Measurements from ENCODE around the gene HCRTR1.

Gene HCRTR1

DNA sequence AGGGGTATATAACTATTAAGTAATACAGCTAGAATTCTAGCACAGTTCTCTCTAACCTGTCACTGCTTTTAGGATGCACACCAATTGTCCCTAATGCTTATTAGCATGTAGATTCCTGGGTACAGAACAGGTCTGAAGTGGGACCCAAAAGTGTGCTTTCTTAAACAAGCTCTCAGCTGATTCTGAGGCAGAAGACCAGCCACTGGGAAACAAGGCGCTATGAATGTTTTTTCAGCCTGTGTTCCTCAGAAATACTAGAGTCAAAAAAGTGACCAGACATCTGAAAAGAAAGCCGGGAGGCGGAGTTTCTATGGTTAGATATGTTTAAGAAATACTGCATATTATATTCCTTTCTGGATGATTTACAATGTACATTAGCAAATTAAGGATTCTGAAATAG lies 25.4 kb downstream of the HCRTR1 start:
- WGBS, 2 donors (ENCODE audit: extremely low coverage in 2 of 2, insufficient read length in 2 of 2, insufficient replicate concordance in 1 of 2): no CpG with 5 or more reads among the region's 3 CpGs
- Histone ChIP-seq H2BK5ac (ENCODE audit: low read length) (no peak overlapping the region), H3K4me3 (ENCODE audit: low read length in 2 of 2) (no peak overlapping the region)

DNA sequence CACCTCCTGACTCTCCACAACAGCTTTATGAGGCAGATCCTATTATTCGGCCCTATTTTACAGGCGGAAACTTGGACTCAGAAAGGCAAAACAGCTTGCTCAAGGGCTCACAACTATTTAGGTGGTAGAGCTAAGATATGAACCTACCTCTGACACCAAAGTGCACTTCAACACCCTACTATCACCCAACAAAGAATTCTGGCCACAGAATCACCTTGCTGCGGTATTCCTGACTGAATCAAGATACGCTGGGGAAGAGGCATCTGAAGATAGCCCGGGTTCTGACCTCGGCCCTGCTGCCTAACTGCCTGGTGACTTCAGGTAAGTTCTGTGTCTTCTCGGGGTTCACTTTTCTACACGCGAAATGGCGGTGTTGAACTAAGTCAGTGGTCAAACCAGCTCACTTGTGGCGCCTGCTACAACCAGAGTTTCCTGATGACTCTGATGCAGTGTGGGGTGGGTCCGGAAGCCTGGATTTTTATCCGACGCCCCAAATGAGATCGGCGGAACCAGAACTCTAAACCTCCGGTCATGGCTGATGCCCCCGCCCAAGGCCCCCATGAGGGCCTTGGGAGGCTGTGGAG lies 26.6 kb downstream of the HCRTR1 start:
- Histone ChIP-seq H2AFZ (ENCODE audit: low read length) (peak overlapping the region; percentile 88), H3K36me3 (replicated peaks in 1 of 2; ENCODE audit: control insufficient read depth in 2 of 2, insufficient read depth in 2 of 2, low read length in 2 of 2) (no peaks in the 10 kb centered on the region), H4K8ac (ENCODE audit: low read depth, low read length) (peak overlapping the region; percentile 66), H3K9ac (ENCODE audit: low read depth, low read length, poor library complexity) (peak overlapping the region; percentile 87), H4K91ac (ENCODE audit: low read depth, low read length, poor library complexity) (no peak overlapping the region), H3K4ac (ENCODE audit: low read length) (no peak overlapping the region), H3K9me3 (replicated peaks in 1 of 2; ENCODE audit: control insufficient read depth in 2 of 2, insufficient read depth in 1 of 2, low read depth in 1 of 2, low read length in 2 of 2) (no peaks in the 10 kb centered on the region), H3K27me3 (ENCODE audit: control insufficient read depth in 3 of 3, insufficient read depth in 3 of 3, low read depth in 1 of 3, low read length in 3 of 3) (no peaks in the 10 kb centered on the region), H2BK15ac (ENCODE audit: low read length) (no peak overlapping the region), H3K23ac (ENCODE audit: low read depth, low read length, poor library complexity) (peak overlapping the region; percentile 71), H2BK120ac (ENCODE audit: low read depth, low read length) (peak overlapping the region; percentile 12), H2BK12ac (ENCODE audit: low read length) (no peak overlapping the region), H3K14ac (ENCODE audit: low read length) (no peak overlapping the region), H3K4me3 (ENCODE audit: low read length in 2 of 2) (peak overlapping the region; percentile 61 to 97), H2AK5ac (ENCODE audit: low read depth, low read length) (no peak overlapping the region), H2BK5ac (ENCODE audit: low read length) (peak overlapping the region; percentile 33), H3K27ac (replicated peaks; ENCODE audit: low read length) (no peak overlapping the region), H3K4me1 (ENCODE audit: control insufficient read depth in 2 of 2, insufficient read depth in 1 of 2, low read depth in 1 of 2, low read length in 2 of 2) (peaks cover 6 to 11% of the 10 kb centered on the region in 2 donors), H3K79me1 (ENCODE audit: low read depth, low read length) (peaks cover 3% of the 10 kb centered on the region), H3K18ac (ENCODE audit: low read length) (peak overlapping the region; percentile 89), H3K4me2 (ENCODE audit: insufficient read depth, low read length, poor library complexity, severe bottlenecking) (peak overlapping the region; percentile 89)
- DNase-seq (ENCODE audit: low spot score): no peak
- WGBS, 2 donors (ENCODE audit: extremely low coverage in 2 of 2, insufficient read length in 2 of 2, insufficient replicate concordance in 1 of 2): no CpG with 5 or more reads among the region's 18 CpGs

More for the DNA sequence above, 25.4 kb downstream of the HCRTR1 start:
- no peak overlapping the region for H3K4ac ChIP-seq (ENCODE audit: low read length)
- no peak overlapping the region for H2AFZ ChIP-seq (ENCODE audit: low read length)
- H3K36me3 ChIP-seq (replicated peaks in 1 of 2; ENCODE audit: control insufficient read depth in 2 of 2, insufficient read depth in 2 of 2, low read length in 2 of 2): no peaks in the 10 kb centered on the region
- no peak overlapping the region for H3K4me2 ChIP-seq (ENCODE audit: insufficient read depth, low read length, poor library complexity, severe bottlenecking)
- H3K27ac ChIP-seq (replicated peaks; ENCODE audit: low read length): no peak overlapping the region
- no peak overlapping the region for H4K8ac ChIP-seq (ENCODE audit: low read depth, low read length)
- no peak overlapping the region for H2BK12ac ChIP-seq (ENCODE audit: low read length)
- H3K79me1 ChIP-seq (ENCODE audit: low read depth, low read length): peaks cover 5% of the 10 kb centered on the region
- no peak overlapping the region for H3K18ac ChIP-seq (ENCODE audit: low read length)
- H3K14ac ChIP-seq (ENCODE audit: low read length): no peak overlapping the region
- H3K4me1 ChIP-seq (ENCODE audit: control insufficient read depth in 2 of 2, insufficient read depth in 1 of 2, low read depth in 1 of 2, low read length in 2 of 2): peaks cover 6 to 11% of the 10 kb centered on the region in 2 donors
- no peaks in the 10 kb centered on the region for H3K9me3 ChIP-seq (replicated peaks in 1 of 2; ENCODE audit: control insufficient read depth in 2 of 2, insufficient read depth in 1 of 2, low read depth in 1 of 2, low read length in 2 of 2)
- no peak overlapping the region for H3K23ac ChIP-seq (ENCODE audit: low read depth, low read length, poor library complexity)
- no peak overlapping the region for H2BK15ac ChIP-seq (ENCODE audit: low read length)
- no peak for DNase-seq (ENCODE audit: low spot score)
- H3K27me3 ChIP-seq (ENCODE audit: control insufficient read depth in 3 of 3, insufficient read depth in 3 of 3, low read depth in 1 of 3, low read length in 3 of 3): no peaks in the 10 kb centered on the region
- no peak overlapping the region for H2AK5ac ChIP-seq (ENCODE audit: low read depth, low read length)
- H2BK120ac ChIP-seq (ENCODE audit: low read depth, low read length): no peak overlapping the region
- no peak overlapping the region for H4K91ac ChIP-seq (ENCODE audit: low read depth, low read length, poor library complexity)
- H3K9ac ChIP-seq (ENCODE audit: low read depth, low read length, poor library complexity): no peak overlapping the region

DNA sequence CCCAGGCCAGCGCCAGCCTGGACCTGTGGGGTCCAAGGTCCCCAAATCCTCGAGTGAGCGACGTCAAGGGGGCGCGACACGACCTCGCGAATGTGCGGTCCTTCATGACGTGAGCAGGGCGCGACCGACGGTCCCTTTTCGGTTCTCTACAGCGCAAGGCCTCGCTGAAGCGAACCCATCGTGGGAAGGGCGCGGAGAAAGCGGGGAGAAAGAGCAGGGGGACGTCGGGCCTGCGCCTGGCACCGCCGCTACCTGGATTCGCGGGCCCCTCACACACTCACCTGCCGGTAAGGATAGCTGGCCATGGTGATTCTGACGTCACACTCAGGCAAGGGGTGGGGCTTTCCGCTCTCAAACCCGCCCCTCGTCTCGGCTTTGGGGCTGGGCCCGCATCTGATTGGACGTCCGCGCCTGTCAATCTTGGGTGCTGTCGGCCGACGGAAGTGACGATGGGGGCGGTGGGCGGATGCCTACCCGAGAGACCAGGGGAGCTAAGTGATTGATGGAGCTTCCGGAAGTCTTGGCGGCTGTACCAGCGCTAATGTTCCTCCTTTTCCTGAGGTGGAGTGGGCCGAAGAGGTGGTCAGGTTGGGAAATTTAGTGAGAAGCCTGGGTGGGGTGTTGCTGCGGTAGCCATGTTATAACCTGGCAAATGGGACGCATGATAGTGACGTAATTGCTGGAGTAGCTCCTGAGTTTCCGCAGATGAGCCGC lies 27.2 kb downstream of the HCRTR1 start, which contains the start of gene PEF1:
PEF1 (minus strand) TSS at position 317 of the 714 bp plus-strand sequence; CDS start at position 305, 12 bp downstream.
- no peaks in the 10 kb centered on the region for H3K9me3 ChIP-seq (replicated peaks in 1 of 2; ENCODE audit: control insufficient read depth in 2 of 2, insufficient read depth in 1 of 2, low read depth in 1 of 2, low read length in 2 of 2)
- H3K36me3 ChIP-seq (replicated peaks in 1 of 2; ENCODE audit: control insufficient read depth in 2 of 2, insufficient read depth in 2 of 2, low read length in 2 of 2): no peaks in the 10 kb centered on the region
- H3K4me2 ChIP-seq (ENCODE audit: insufficient read depth, low read length, poor library complexity, severe bottlenecking): peak within 1 kb of the TSS; percentile 89
- no peak within 1 kb of the TSS for H3K4ac ChIP-seq (ENCODE audit: low read length)
- H2BK15ac ChIP-seq (ENCODE audit: low read length): no peak within 1 kb of the TSS
- H3K14ac ChIP-seq (ENCODE audit: low read length): no peak within 1 kb of the TSS
- H2AFZ ChIP-seq (ENCODE audit: low read length): peak within 1 kb of the TSS; percentile 88
- H4K91ac ChIP-seq (ENCODE audit: low read depth, low read length, poor library complexity): peak within 1 kb of the TSS; percentile 46
- no peaks in the 10 kb centered on the region for H3K27me3 ChIP-seq (ENCODE audit: control insufficient read depth in 3 of 3, insufficient read depth in 3 of 3, low read depth in 1 of 3, low read length in 3 of 3)
- H3K9ac ChIP-seq (ENCODE audit: low read depth, low read length, poor library complexity): peak within 1 kb of the TSS; percentile 87
- no CpG with 5 or more reads among the region's 56 CpGs for WGBS, 2 donors (ENCODE audit: extremely low coverage in 2 of 2, insufficient read length in 2 of 2, insufficient replicate concordance in 1 of 2)
- H3K27ac ChIP-seq (replicated peaks; ENCODE audit: low read length): peak within 1 kb of the TSS; percentile 94
- H3K4me3 ChIP-seq (ENCODE audit: low read length in 2 of 2): peak within 1 kb of the TSS; percentile 61 to 97
- no peak within 1 kb of the TSS for H2BK12ac ChIP-seq (ENCODE audit: low read length)
- H4K8ac ChIP-seq (ENCODE audit: low read depth, low read length): peak within 1 kb of the TSS; percentile 66
- H2AK5ac ChIP-seq (ENCODE audit: low read depth, low read length): no peak within 1 kb of the TSS
- H2BK120ac ChIP-seq (ENCODE audit: low read depth, low read length): peak within 1 kb of the TSS; percentile 12
- peak within 1 kb of the TSS; percentile 71 for H3K23ac ChIP-seq (ENCODE audit: low read depth, low read length, poor library complexity)
- H2BK5ac ChIP-seq (ENCODE audit: low read length): peak within 1 kb of the TSS; percentile 33
- peaks cover 6 to 11% of the 10 kb centered on the region in 2 donors for H3K4me1 ChIP-seq (ENCODE audit: control insufficient read depth in 2 of 2, insufficient read depth in 1 of 2, low read depth in 1 of 2, low read length in 2 of 2)
- peaks cover 3% of the 10 kb centered on the region for H3K79me1 ChIP-seq (ENCODE audit: low read depth, low read length)
- H3K18ac ChIP-seq (ENCODE audit: low read length): peak within 1 kb of the TSS; percentile 89
- peak; percentile 99 for DNase-seq (ENCODE audit: low spot score)

DNA sequence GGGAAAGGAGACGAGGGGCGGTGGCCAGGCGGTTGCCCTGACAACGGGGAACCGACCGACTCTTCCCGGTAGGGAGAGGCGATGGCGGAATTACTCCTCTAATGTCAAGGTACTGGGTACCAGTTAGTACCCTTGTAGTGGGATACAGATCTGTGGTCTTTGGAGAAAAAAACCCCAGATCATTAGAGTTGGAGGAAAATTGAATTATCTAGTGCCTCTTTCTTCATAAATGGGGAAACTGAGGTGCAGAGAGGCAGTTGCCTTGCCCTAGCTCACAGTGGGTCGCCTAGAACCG lies 27.7 kb downstream of the HCRTR1 start:
- no peak overlapping the region for H3K4ac ChIP-seq (ENCODE audit: low read length)
- no peak overlapping the region for H2AK5ac ChIP-seq (ENCODE audit: low read depth, low read length)
- H3K4me2 ChIP-seq (ENCODE audit: insufficient read depth, low read length, poor library complexity, severe bottlenecking): peak overlapping the region; percentile 81
- peaks cover 3% of the 10 kb centered on the region for H3K79me1 ChIP-seq (ENCODE audit: low read depth, low read length)
- H3K9me3 ChIP-seq (replicated peaks in 1 of 2; ENCODE audit: control insufficient read depth in 2 of 2, insufficient read depth in 1 of 2, low read depth in 1 of 2, low read length in 2 of 2): no peaks in the 10 kb centered on the region
- no peaks in the 10 kb centered on the region for H3K36me3 ChIP-seq (replicated peaks in 1 of 2; ENCODE audit: control insufficient read depth in 2 of 2, insufficient read depth in 2 of 2, low read length in 2 of 2)
- H4K8ac ChIP-seq (ENCODE audit: low read depth, low read length): no peak overlapping the region
- no peak overlapping the region for H2BK15ac ChIP-seq (ENCODE audit: low read length)
- no peak overlapping the region for H2BK120ac ChIP-seq (ENCODE audit: low read depth, low read length)
- H2BK5ac ChIP-seq (ENCODE audit: low read length): no peak overlapping the region
- H3K4me1 ChIP-seq (ENCODE audit: control insufficient read depth in 2 of 2, insufficient read depth in 1 of 2, low read depth in 1 of 2, low read length in 2 of 2): peaks cover 6 to 11% of the 10 kb centered on the region in 2 donors
- peak overlapping the region; percentile 46 for H4K91ac ChIP-seq (ENCODE audit: low read depth, low read length, poor library complexity)
- no peaks in the 10 kb centered on the region for H3K27me3 ChIP-seq (ENCODE audit: control insufficient read depth in 3 of 3, insufficient read depth in 3 of 3, low read depth in 1 of 3, low read length in 3 of 3)
- peak overlapping the region; percentile 80 for H3K18ac ChIP-seq (ENCODE audit: low read length)
- DNase-seq (ENCODE audit: low spot score): no peak
- H3K23ac ChIP-seq (ENCODE audit: low read depth, low read length, poor library complexity): no peak overlapping the region
- H2BK12ac ChIP-seq (ENCODE audit: low read length): no peak overlapping the region
- H2AFZ ChIP-seq (ENCODE audit: low read length): peak overlapping the region; percentile 88
- WGBS, 2 donors (ENCODE audit: extremely low coverage in 2 of 2, insufficient read length in 2 of 2, insufficient replicate concordance in 1 of 2): no CpG with 5 or more reads among the region's 11 CpGs
- peak overlapping the region; percentile 61 to 97 for H3K4me3 ChIP-seq (ENCODE audit: low read length in 2 of 2)
- H3K27ac ChIP-seq (replicated peaks; ENCODE audit: low read length): peak overlapping the region; percentile 94
- no peak overlapping the region for H3K14ac ChIP-seq (ENCODE audit: low read length)
- H3K9ac ChIP-seq (ENCODE audit: low read depth, low read length, poor library complexity): no peak overlapping the region

Measured in neuronal stem cell (in vitro differentiated cells).